NCI-H2227 treated with DMSO at 0.1 percent for 48 hours (cell line): Measurements from ENCODE around the gene PPFIBP1.
"Not testable (repeated sequence)": the region's sequence is repeated elsewhere in the genome, so short reads cannot be mapped to it uniquely, and the experiment has no call there.

Experiments used
- DNase-seq: peaks from one replicate; lab custom pipeline; 2025; lab: John Stamatoyannopoulos, UW

PPFIBP1 gene

DNA sequence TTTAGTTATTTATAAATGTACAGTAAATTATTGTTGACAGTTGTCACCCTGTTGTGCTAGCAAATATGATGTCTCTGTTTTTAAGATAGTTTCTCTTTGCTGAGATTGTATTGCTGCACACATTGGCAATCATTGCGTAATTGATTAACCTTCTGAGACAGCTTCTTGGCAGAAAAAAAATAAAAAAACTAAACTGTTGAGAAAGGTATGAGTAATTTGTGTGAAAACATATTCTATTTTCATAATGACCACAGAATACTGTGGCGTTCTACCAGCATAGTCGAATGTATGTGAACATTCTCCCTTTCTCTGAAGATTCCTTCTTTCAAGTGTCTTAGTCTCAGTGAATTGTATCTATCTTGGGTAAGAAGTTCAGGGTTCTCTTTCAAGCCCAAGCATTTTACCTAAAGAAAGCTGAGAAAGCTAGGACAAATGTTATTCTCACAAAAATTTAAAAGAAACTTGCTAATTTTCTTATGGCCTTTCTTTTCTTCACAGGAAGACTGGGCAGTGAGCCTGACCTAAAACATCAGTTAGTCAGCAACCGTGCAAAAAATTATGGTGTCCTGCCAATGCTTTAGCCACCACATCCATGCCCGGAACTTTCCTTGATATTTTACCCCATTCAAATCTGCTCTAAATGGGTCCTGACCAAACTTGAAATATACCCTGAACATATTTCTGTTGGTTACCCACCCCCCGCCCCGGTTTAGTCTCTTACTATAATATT lies 103.3 kb downstream of the PPFIBP1 start:
- no peak for DNase-seq

DNA sequence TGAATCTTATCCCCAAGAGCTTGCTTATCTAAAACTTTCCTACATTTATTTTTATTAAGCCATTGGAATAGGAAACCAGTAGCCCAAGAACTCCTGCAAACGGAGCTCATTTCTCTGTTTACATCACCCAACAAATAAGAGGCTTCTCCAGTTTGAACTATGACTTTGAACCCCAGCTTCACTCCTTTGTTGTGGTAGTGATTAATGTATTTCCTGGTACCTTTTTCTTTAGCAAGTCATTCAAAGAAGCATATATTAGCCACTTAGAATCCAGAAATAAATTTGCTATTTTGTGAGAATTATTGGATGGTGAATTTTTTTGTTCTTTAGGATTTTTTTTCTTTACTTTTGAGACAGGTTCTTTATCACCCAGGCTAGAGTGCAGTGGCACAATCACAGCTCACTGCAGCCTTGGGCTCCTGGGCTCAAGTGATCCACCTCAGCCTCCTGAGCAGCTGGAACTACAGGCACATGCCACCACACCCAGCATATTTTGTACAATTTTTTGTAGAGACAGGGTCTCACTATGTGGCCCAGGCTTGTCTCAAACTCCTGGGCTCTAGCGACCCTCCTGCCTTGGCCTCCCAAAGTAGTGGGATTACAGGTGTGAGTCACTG lies 104.0 kb downstream of the PPFIBP1 start:
- not testable (repeated sequence) for DNase-seq

DNA sequence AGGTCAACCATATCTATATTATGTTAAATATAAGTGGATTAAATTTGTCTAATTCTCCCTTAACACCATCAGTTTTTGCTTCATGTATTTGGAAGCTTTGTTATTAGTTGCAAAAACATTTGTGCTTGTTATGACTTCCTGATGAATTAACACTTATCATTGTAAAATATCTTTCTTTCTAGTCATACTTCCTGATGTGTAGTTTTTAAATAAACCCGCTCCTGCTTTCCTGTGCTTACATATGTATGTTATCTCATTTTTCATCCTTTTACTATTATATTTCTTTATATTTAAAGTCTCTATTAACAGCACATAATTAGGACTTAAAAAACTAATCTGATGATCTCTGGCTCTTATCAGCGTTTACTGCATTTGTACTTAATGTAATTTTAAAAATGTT lies 106.2 kb downstream of the PPFIBP1 start:
- DNase-seq, result not testable (repeated sequence)

GRCh38 chr12:27631365-27631764 lies 107.4 kb downstream of the PPFIBP1 start:
- DNase-seq, result no peak

- no peak for DNase-seq
These were observed 107.9 kb downstream of the PPFIBP1 start for GRCh38 chr12:27631813-27632491.

GRCh38 chr12:27635349-27635972 lies 111.5 kb downstream of the PPFIBP1 start:
- no peak for DNase-seq

DNA sequence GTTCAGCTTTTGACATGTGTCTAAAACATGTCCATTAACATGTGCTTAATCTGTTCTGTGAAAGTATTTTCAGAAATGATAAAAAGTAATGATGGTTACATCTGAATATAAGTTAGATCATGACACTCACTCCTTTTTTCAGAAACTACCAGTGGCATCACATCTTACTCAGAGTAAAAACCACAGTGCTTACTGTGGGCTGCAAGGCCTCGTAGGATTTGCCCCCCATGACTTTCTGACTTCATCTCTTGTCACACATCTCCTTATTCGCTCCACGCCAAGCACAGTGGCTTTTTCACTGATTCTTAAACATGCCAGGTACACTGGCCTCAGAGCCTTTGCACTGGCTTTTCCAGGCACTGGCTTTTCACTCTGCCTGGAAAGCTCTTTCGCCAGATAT lies 112.6 kb downstream of the PPFIBP1 start:
- DNase-seq, result not testable (repeated sequence)

- no peak for DNase-seq
These were observed 113.5 kb downstream of the PPFIBP1 start for GRCh38 chr12:27637524-27637923.

GRCh38 chr12:27639265-27639664 lies 115.3 kb downstream of the PPFIBP1 start:
- DNase-seq, result no peak

DNA sequence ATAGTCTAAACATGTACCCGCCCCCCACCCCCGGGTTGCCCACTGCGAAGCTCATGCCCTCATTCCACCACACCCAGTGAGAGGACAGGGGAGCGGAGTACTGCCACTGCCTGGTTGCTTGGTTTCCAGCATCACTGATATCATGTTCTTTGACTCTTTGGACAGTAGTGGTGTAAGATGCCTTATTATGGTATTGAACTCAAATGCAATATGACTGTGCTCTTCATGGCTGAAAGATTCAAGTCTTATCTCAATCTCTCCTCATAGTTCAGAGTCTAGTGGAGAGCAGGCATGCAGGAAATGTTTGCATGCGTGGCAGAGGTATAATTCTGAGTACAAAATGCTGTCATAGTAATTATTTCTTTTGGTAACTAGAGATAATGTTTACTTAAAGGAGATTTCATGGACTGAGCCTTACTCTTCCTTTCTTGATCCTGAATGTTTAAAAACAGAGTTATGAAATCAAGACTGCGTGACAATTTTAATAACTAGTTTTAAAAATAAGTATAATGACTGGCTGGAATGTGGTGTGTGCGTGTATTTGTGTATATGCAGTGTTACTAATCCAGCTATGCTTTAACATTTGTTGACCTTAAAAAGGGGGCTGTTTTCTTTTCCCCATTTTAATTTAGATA lies 116.7 kb downstream of the PPFIBP1 start:
- DNase-seq, result not testable (repeated sequence)

GRCh38 chr12:27642361-27642760 lies 118.4 kb downstream of the PPFIBP1 start:
- not testable (repeated sequence) for DNase-seq

GRCh38 chr12:27642892-27643291 lies 118.9 kb downstream of the PPFIBP1 start:
- DNase-seq, result not testable (repeated sequence)

DNA sequence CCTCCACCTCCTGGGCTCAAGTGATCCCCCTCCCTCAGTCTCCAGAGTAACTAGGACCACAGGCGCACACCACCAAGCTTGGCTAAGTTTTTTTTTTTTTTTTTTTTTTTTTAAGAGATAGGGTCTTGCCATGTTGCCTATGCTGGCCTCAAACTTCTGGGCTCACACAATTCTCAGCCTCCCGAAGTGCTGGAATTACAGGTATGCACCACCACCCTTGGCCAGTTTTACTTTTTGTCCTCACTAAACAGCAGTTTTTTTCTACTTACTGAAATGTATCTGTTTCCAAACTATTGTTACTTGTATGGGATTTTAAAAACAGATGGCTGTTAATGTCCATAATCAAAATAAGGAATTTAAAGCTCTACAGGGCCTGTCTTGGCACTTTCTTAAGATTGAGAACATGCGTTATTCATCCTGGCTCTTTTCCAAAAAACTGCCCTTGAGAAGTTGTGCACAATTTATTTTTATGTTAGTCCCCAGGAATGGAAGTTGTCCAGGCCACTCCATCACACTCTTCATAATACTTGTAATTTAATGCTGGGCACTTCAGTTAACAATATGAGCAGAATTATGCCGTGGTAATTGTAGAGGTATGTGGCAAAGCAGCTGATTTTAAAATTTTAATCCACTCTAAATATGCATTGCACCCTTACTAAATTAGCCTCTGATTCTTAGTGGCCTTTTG lies 120.3 kb downstream of the PPFIBP1 start:
- no peak for DNase-seq

DNA sequence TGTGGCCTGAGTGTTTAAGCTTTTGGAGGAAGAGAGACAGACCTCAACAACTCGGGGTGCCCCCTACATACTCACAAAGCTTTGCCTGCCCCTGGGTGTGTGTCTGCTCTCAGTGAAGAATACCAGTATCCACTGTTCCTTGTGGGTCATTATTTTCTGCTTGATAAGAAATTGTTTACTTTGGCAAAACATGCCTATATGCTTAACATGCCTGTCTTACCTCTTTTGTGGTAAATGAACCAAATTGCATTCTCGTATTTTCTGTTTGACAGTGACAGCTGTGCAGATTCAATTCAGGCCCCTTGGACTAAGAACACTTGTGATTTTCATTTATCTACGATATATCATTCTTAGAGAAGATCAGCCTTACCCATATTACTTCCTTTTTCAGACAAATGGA lies 121.7 kb downstream of the PPFIBP1 start:
- DNase-seq, result no peak

- no peak for DNase-seq
These were observed 122.1 kb downstream of the PPFIBP1 start for GRCh38 chr12:27646149-27646548.

- no peak for DNase-seq
These were observed 126.0 kb downstream of the PPFIBP1 start for GRCh38 chr12:27650011-27650410.

DNA sequence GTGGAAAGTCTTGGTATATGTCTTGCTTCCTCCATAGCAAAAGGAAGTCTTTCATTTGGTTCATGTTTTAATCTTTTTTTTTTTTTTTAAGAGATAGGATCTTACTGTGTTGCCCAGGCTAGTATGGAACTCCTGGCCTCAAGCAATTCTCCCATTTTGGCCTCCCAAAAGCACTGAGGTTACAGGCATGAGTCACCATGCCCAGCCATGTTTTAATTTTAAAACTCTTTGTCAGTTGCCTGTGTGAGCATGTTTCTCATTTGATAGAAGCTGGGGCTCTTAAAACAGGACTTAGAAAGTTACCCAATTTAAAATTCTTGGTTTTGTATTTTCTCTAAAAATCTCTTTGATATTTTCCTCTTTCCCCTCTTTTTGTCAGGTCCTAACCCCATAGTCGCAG lies 127.2 kb downstream of the PPFIBP1 start:
- no peak for DNase-seq

DNA sequence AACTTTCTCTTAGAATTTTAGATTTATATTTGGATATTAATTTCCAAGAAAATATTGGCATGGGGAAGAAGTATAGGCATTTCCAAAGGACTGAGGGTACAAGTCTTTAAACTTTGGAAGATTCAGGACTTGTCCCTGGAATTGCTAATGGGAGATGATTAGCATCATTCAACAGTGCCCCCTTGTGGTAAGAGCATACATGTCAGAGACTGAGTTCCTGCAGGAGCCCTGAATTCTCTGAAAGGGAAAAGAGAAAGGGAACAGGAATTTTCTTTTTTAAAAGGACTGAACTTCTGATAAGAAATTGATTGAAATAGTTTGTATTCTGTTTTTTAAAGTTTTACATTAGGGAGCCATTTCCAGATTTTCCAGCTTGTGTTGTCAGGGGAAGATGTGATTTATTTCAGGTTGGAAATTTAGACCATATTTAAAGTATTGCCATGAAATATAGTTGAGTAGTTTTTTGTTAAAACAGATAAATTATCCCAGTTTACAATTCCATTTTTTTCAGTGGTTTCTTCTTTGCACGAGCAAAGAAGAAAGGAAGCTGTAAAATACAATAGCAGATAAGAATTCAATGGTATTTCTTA lies 128.3 kb downstream of the PPFIBP1 start:
- peak; percentile 25 for DNase-seq

DNA sequence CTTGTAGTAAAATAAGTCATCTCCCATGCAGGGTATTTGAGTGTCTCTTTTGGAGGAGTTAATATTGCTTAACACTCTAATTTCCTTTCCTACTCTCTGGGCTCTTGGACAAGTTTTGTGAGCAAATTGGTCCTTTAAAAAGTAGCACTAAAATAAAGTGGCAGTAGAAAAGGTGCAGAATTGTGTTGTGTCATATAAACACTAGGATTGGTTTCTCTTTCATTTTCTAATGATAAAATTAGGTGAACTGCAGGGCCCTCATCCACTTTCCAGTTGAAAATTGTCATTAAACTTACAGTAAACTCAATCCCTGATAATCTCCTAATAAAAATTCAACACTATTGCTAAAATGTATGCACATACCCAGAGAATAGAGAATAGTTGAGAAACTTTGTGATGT lies 129.7 kb downstream of the PPFIBP1 start:
- no peak for DNase-seq

DNA sequence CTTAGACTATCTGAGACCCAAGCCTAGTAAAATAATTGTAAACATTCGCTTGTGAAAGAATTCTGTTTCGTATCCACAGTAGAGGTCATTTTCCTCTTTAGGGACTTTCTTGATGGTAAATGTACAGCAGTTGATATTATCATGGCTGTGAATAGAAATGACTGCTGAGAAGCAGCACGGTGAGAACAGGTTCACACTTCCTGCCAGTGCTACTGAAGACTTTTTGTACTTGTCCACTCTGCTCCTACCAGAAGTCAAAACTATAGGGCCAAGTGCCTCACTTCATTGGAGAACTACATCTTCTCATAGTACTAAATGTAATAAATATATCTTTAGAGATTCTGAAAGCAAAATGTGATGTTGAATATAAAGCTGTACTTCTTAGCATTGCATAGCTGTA lies 131.5 kb downstream of the PPFIBP1 start:
- DNase-seq, result not testable (repeated sequence)

DNA sequence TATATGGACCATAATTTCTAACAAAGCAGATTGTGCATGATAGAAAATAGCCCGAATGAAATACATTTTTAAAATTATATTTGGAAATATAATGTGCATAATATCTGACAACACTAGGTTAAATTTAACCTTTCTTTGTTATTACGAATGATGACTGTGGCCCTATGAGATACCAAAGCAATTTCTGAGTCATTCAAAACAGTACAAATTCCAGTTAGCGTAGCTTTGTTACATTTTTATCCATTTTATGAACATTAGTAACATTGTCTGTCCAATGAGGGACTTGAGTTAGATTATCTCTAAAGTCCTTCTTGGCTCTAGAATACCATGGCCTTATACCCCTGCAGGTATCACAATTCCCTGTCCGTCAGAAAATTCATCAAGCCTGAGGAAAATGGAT lies 133.3 kb downstream of the PPFIBP1 start:
- no peak for DNase-seq
